GM18951 (cell line): ENCODE measurements around the gene SLC9A7.
"Not testable (repeated sequence)": the region's sequence is repeated elsewhere in the genome, so short reads cannot be mapped to it uniquely, and the experiment has no call there.

Experiments used
- POLR2A ChIP-seq: IDR thresholded peaks from 4 replicates; pipeline ENCODE4 v1.6.1; 2011; ENCODE audit warnings: mild to moderate bottlenecking; ENCODE audit not compliant: insufficient read length, insufficient read depth; ENCODE audit errors: extremely low read depth
- in situ Hi-C: fragments of 300-500 bp; cut with MboI; formaldehyde crosslinking; loops from one replicate; pipeline ENCODE4 v1.12.0; 2022; ENCODE audit warnings: low sequenced_read_pairs, mixed read lengths, inconsistent platforms; ENCODE audit not compliant: unreplicated experiment

The SLC9A7 gene

GRCh38 chrX:46735622-46736021 is 23.3 kb downstream of the SLC9A7 start:
- in situ Hi-C loops, result no loop called here
- no peak for TF ChIP-seq POLR2A

- in situ Hi-C loops, result no loop called here
- TF ChIP-seq POLR2A, result no peak
Observed at GRCh38 chrX:46733226-46733625, 25.7 kb downstream of the SLC9A7 start.

- no peak for TF ChIP-seq POLR2A
- in situ Hi-C loops, result no loop called here
Observed at GRCh38 chrX:46730765-46731164, 28.2 kb downstream of the SLC9A7 start.

- in situ Hi-C loops, result no loop called here
- no peak for TF ChIP-seq POLR2A
Observed at GRCh38 chrX:46727441-46727840, 31.5 kb downstream of the SLC9A7 start.

GRCh38 chrX:46723569-46723927 is 35.4 kb downstream of the SLC9A7 start:
- in situ Hi-C loops, result not testable (repeated sequence)

GRCh38 chrX:46722742-46723568 is 36.0 kb downstream of the SLC9A7 start:
- TF ChIP-seq POLR2A, result no peak
- in situ Hi-C loops, result no loop called here

- no peak for TF ChIP-seq POLR2A
- in situ Hi-C loops, result no loop called here
Observed at GRCh38 chrX:46716796-46717195, 42.1 kb downstream of the SLC9A7 start.

GRCh38 chrX:46715997-46716396 is 42.9 kb downstream of the SLC9A7 start:
- TF ChIP-seq POLR2A, result no peak
- in situ Hi-C loops, result no loop called here

- in situ Hi-C loops, result no loop called here
- TF ChIP-seq POLR2A, result no peak
Observed at GRCh38 chrX:46715530-46715929, 43.4 kb downstream of the SLC9A7 start.

GRCh38 chrX:46713672-46714490 is 45.0 kb downstream of the SLC9A7 start:
- in situ Hi-C loops, result no loop called here
- TF ChIP-seq POLR2A, result no peak

GRCh38 chrX:46712764-46713163 is 46.2 kb downstream of the SLC9A7 start:
- in situ Hi-C loops, result no loop called here
- TF ChIP-seq POLR2A, result no peak

GRCh38 chrX:46710927-46711623 is 47.8 kb downstream of the SLC9A7 start:
- TF ChIP-seq POLR2A, result no peak
- in situ Hi-C loops, result no loop called here

GRCh38 chrX:46710425-46710824 is 48.5 kb downstream of the SLC9A7 start:
- no peak for TF ChIP-seq POLR2A
- in situ Hi-C loops, result no loop called here

GRCh38 chrX:46707274-46707965 is 51.5 kb downstream of the SLC9A7 start:
- no peak for TF ChIP-seq POLR2A
- in situ Hi-C loops, result no loop called here
